Vagina (tissue), 2 donors: ENCODE measurements around the gene AICDA. TPM values are rescaled to one million over a fixed set of nuclear protein-coding genes. Genes with fewer than 3 reads are reported as not detected.
"Not testable (repeated sequence)": the region's sequence is repeated elsewhere in the genome, so short reads cannot be mapped to it uniquely, and the experiment has no call there.

Experiments
- DNase-seq, 2 donors: peaks; one replicate each; pipeline ENCODE4 v3.0.0-alpha.2; 2017; ENCODE audit errors: extremely low spot score in 2 of 2
- H3K27ac ChIP-seq: fragments of 200-600 bp; sonication (generic); one replicate; pipeline ENCODE4 v1.5.1; 2019
- H3K27me3 ChIP-seq: fragments of 200-600 bp; sonication (generic); one replicate; pipeline ENCODE4 v1.5.1; 2019
- H3K36me3 ChIP-seq, 2 donors: fragments of 200-600 bp; sonication (generic); one replicate each; pipeline ENCODE4 v1.5.1; 2017 to 2019
- H3K4me1 ChIP-seq: fragments of 200-600 bp; sonication (generic); one replicate; pipeline ENCODE4 v1.5.1; 2019
- H3K4me3 ChIP-seq, 2 donors: fragments of 200-600 bp; sonication (generic); 1 replicate in 1 of 2; 2 replicates in 1 of 2; pipeline ENCODE4 v1.5.1; 2016 to 2019
- H3K9me3 ChIP-seq: fragments of 200-600 bp; sonication (generic); one replicate; pipeline ENCODE4 v1.5.1; 2019
- CTCF ChIP-seq, 3 experiments: fragments of 450-650 bp in 2 of 3; fragments of 200-600 bp in 1 of 3; sonication (generic) in 1 of 3; IDR thresholded peaks; one replicate each; pipeline ENCODE4 v1.5.1; 2017 to 2019; ENCODE audit warnings: antibody characterized with exemption in 3 of 3, mild to moderate bottlenecking in 2 of 3, moderate library complexity in 2 of 3
- POLR2A ChIP-seq, 2 donors: fragments of 450-650 bp; IDR thresholded peaks; one replicate each; pipeline ENCODE4 v1.6.1; 2017; ENCODE audit warnings: antibody characterized with exemption in 2 of 2, mild to moderate bottlenecking in 2 of 2, moderate library complexity in 2 of 2
- POLR2AphosphoS5 ChIP-seq, 2 donors: sonication (generic); formaldehyde crosslinking; IDR thresholded peaks; one replicate each; pipeline ENCODE4 v1.9.0; 2017; ENCODE audit warnings: antibody characterized with exemption in 2 of 2, mild to moderate bottlenecking in 2 of 2, low read depth in 1 of 2; ENCODE audit not compliant: insufficient read depth in 1 of 2
- intact Hi-C: fragments of 100-400 bp; cut with DNase I; formaldehyde crosslinking; loops from one replicate; pipeline ENCODE4 v1.15.1; 2023
- total RNA-seq: library from RNA; depleted of rRNA; stranded (reverse); fragments of >200 nt; gene quantifications from one replicate; pipeline ENCODE4 v1.2.3, GENCODE V29; 2016

AICDA gene
- total RNA-seq, 1 donor from 2014 or later = not detected

- Histone ChIP-seq H3K27ac (no peak overlapping the region), H3K4me3 (no peak overlapping the region), H3K36me3 (no peaks in the 10 kb centered on the region), H3K4me1 (no peaks in the 10 kb centered on the region), H3K27me3 (no peaks in the 10 kb centered on the region), H3K9me3 (no peaks in the 10 kb centered on the region)
- intact Hi-C loops = no loop called here
- TF ChIP-seq CTCF (IDR thresholded peaks at IDR 0.05) (no peak), POLR2A (IDR thresholded peaks at IDR 0.05) (no peak), POLR2AphosphoS5 (IDR thresholded peaks at IDR 0.05; ENCODE audit: insufficient read depth in 1 of 2, low read depth in 1 of 2) (no peak)
- DNase-seq = no peak
Measured at GRCh38 chr12:8638951-8639350, 26.3 kb upstream of the AICDA start.

GRCh38 chr12:8637666-8638065 is 25.0 kb upstream of the AICDA start:
- TF ChIP-seq POLR2AphosphoS5 (IDR thresholded peaks at IDR 0.05; ENCODE audit: insufficient read depth in 1 of 2, low read depth in 1 of 2) (no peak), POLR2A (IDR thresholded peaks at IDR 0.05) (no peak), CTCF (IDR thresholded peaks at IDR 0.05) (no peak)
- H3K4me3 ChIP-seq = no peak overlapping the region
- no peaks in the 10 kb centered on the region for H3K36me3 ChIP-seq
- H3K4me1 ChIP-seq = no peaks in the 10 kb centered on the region
- no peak overlapping the region for H3K27ac ChIP-seq
- no peak for DNase-seq
- H3K9me3 ChIP-seq = no peaks in the 10 kb centered on the region
- intact Hi-C loops = no loop called here
- H3K27me3 ChIP-seq = no peaks in the 10 kb centered on the region

GRCh38 chr12:8637244-8637643 is 24.6 kb upstream of the AICDA start:
- no peaks in the 10 kb centered on the region for H3K9me3 ChIP-seq

GRCh38 chr12:8636581-8636980 is 23.9 kb upstream of the AICDA start:
- no peaks in the 10 kb centered on the region for H3K9me3 ChIP-seq
- no peak for DNase-seq
- H3K27ac ChIP-seq = no peak overlapping the region
- no peak overlapping the region for H3K4me3 ChIP-seq
- intact Hi-C loops = no loop called here
- no peaks in the 10 kb centered on the region for H3K27me3 ChIP-seq
- no peaks in the 10 kb centered on the region for H3K36me3 ChIP-seq
- TF ChIP-seq CTCF (IDR thresholded peaks at IDR 0.05) (no peak), POLR2AphosphoS5 (IDR thresholded peaks at IDR 0.05; ENCODE audit: insufficient read depth in 1 of 2, low read depth in 1 of 2) (no peak), POLR2A (IDR thresholded peaks at IDR 0.05) (no peak)
- H3K4me1 ChIP-seq = no peaks in the 10 kb centered on the region

More at GRCh38 chr12:8637244-8637643, 24.6 kb upstream of the AICDA start:
- intact Hi-C loops = no loop called here
- no peak for DNase-seq
- TF ChIP-seq POLR2A (IDR thresholded peaks at IDR 0.05) (no peak), CTCF (IDR thresholded peaks at IDR 0.05) (no peak), POLR2AphosphoS5 (IDR thresholded peaks at IDR 0.05; ENCODE audit: insufficient read depth in 1 of 2, low read depth in 1 of 2) (no peak)
- Histone ChIP-seq H3K36me3 (no peaks in the 10 kb centered on the region), H3K27me3 (no peaks in the 10 kb centered on the region), H3K27ac (no peak overlapping the region), H3K4me3 (no peak overlapping the region), H3K4me1 (no peaks in the 10 kb centered on the region)

GRCh38 chr12:8636007-8636346 is 23.3 kb upstream of the AICDA start:
- not testable (repeated sequence) for DNase-seq

GRCh38 chr12:8635342-8636006 is 22.8 kb upstream of the AICDA start:
- H3K27ac ChIP-seq, intact Hi-C loops, H3K27me3 ChIP-seq, DNase-seq, H3K4me3 ChIP-seq, H3K36me3 ChIP-seq, H3K4me1 ChIP-seq, H3K9me3 ChIP-seq: not testable (repeated sequence)

More at GRCh38 chr12:8636007-8636346, 23.3 kb upstream of the AICDA start:
- H3K4me1 ChIP-seq, H3K9me3 ChIP-seq, intact Hi-C loops, H3K27me3 ChIP-seq, H3K27ac ChIP-seq, H3K36me3 ChIP-seq, H3K4me3 ChIP-seq: not testable (repeated sequence)
